Measurements from ENCODE around the gene SRGAP3.
"Not testable (repeated sequence)": the region's sequence is repeated elsewhere in the genome, so short reads cannot be mapped to it uniquely, and the experiment has no call there.

Gene SRGAP3

GRCh38 chr3:9111866-9112265 lies 137.6 kb downstream of the SRGAP3 start:
- DNase-seq (ENCODE audit: low read depth), result peak; percentile 33

DNA sequence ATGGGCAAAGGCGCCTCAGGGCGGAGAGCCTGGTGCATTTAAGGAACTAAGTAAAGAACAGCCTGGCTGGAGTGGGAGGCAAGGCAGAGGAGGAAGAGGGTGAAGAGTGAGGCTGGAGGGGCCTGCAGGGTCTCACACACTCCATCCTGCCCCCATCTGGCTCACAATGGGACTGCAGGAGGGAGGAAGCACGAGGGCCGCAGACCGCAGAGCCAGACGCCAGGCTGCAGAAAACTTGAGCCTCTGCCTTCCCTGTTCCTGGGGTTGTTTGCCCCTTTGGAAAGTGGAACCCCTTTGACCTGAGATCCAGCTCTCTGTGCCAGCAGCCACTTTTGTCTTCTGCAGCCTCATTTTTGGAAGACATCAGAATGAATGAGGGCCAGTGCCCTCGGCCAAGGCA lies 138.0 kb downstream of the SRGAP3 start:
- DNase-seq (ENCODE audit: low read depth), result no peak

- no peak for DNase-seq (ENCODE audit: low read depth)
Measured at GRCh38 chr3:9110802-9111201, 138.6 kb downstream of the SRGAP3 start.

DNA sequence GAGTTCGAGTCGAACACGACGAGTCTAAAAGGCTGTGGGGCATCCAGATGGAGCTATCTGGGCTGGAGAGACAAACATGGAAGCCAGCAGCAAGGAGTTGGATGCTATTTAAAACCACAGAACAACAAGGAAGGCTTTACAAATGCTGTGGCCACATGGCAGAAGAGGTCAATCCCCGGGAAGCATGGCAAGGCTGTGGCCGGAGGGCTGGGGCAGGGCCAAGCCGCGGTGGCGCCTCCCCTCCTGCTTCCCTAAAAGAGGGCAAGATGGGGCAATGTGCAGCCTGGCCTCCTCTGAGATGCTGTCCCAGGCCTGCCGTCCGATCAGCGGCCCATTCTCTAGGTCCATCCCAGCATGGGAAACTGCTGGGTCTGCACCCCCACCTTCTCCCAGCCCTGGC lies 139.1 kb downstream of the SRGAP3 start:
- DNase-seq (ENCODE audit: low read depth), result no peak

- no peak for DNase-seq (ENCODE audit: low read depth)
Measured at GRCh38 chr3:9109568-9109914, 139.9 kb downstream of the SRGAP3 start.

GRCh38 chr3:9108876-9109567 lies 140.4 kb downstream of the SRGAP3 start:
- no peak for DNase-seq (ENCODE audit: low read depth)

DNA sequence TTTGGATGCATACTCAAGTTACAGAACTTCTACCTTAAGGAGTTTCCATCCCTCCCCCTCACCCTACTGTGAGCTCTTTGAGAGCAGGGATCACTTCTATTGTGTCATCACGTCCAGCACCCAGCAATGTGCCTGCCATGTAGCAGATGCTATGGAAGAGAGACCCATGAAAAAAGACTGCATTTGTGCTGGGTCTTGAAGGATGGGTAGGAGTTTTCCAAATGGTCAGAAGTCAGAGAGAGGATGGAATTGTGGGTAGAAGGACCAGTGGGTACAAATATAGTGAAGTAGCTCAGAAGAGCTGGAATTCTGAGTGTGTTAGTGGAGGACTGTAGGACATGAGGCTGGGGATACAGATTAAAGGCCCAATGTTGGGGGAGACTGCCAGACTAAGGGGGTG lies 141.7 kb downstream of the SRGAP3 start:
- no peak for DNase-seq (ENCODE audit: low read depth)

DNA sequence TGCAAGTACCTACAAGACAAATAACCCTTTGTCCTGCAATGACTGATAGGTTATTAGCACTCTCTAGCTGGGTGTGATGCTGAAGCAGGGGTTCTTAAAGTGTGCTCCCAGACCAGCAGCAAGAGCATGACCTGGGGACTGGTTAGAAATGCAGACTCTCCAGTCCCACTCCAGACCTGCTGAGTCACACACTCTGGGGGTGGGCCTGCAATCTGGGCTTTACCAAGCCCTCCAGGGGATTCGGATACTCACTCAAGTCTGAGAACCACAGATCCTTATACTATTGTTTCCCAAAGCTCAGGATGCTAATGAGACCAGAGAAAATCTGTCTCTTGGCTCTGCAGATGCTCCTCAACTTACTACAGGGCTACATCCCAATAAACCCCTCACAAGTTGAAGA lies 144.0 kb downstream of the SRGAP3 start:
- DNase-seq (ENCODE audit: low read depth), result no peak

- DNase-seq (ENCODE audit: low read depth), result no peak
Measured at GRCh38 chr3:9104121-9104520, 145.3 kb downstream of the SRGAP3 start.

GRCh38 chr3:9102240-9102981 lies 147.0 kb downstream of the SRGAP3 start:
- no peak for DNase-seq (ENCODE audit: low read depth)

DNA sequence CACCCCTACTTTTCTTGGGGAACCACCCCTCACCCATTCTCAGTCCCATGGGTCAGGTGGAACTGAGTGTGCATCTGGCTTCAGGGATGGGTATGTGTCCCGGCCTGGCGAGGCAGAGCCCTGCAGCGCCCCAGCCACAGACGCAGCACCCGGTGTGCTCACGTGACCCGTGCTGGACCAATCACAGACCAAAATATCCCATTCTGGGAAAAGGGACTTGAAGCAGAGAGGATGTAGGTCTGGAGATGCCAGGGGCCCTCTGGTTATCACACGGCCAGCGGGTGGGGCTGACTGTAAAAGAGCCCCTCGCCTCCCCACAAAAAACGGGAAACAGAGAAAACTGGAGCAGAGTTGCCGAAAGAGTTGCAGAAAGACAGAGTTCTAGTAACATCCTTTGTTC lies 148.2 kb downstream of the SRGAP3 start:
- DNase-seq (ENCODE audit: low read depth), result no peak

DNA sequence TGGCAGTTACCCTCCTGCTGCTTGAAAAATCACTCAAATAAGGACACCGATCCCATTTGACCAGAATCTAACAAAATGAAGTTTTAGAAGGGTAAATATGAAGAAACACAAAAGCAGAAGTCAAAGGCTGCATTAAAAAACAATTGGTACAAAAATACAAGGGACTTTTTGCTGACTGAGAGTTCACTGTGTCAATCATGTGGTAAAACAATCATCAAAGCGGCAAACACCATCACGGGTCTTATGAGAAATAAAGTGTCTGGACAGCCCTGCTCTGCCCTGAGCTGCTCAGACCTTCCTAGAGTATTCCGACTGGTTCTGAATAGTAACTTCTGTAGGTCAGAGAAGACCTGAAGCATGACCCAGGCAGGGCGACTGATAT lies 148.9 kb downstream of the SRGAP3 start:
- DNase-seq (ENCODE audit: low read depth), result no peak

- no peak for DNase-seq (ENCODE audit: low read depth)
Measured at GRCh38 chr3:9099702-9100512, 149.5 kb downstream of the SRGAP3 start.

- no peak for DNase-seq (ENCODE audit: low read depth)
Measured at GRCh38 chr3:9098716-9099675, 150.4 kb downstream of the SRGAP3 start.

GRCh38 chr3:9097495-9097894 lies 152.0 kb downstream of the SRGAP3 start:
- DNase-seq (ENCODE audit: low read depth), result no peak

DNA sequence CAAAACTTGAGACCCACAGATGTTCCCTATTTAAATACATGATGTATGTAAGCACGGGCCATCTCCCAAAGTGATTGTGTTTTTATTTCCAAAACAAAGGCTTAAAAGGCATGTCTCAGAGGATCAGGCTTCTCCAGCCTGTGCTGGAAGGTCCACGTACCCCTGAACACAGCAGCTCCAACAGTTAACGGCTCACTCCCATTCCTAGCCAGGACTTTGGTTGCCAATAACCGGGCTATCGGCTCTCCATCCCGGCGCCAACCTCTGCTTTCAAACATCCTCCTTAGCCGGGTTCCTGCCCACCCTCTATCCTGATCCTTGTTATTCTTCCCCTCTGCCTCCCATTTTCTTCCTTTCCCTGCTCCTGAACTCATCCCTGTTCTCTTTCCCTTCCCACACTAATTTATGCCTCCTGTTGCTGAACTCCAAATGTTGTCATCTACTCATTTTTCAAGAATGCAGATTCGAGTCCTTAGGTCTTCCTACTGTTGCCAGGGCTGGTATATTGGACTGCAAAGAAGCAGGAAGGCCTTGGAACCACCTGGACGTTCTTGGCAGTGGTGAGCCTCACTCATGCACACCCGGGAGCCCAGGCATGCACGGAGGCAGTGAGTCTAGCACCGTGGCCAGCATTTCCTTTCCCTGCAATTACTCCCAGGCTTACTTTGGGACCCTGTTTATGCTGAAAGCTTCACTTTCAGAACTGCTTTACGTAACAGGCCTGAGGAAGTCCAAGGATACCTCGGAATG lies 157.8 kb downstream of the SRGAP3 start:
- DNase-seq (ENCODE audit: low read depth), result no peak

GRCh38 chr3:9088441-9089353 lies 160.7 kb downstream of the SRGAP3 start:
- DNase-seq (ENCODE audit: low read depth), result no peak

GRCh38 chr3:9087831-9088413 lies 161.5 kb downstream of the SRGAP3 start:
- no peak for DNase-seq (ENCODE audit: low read depth)

DNA sequence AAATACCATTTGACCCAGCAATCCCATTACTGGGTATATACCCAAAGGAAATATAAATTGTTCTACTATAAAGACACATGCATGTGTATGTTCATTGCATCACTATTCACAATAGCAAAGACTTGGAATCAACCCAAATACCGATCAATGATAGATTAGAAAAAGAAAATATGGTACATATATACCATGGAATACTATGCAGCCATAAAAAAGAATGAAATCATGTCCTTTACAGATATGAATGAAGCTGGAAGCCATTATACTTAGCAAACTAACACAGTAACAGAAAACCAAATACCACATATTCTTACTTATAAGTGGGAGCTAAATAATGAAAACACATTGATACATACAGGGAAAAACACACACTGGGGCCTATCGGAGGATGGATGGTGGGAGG lies 164.0 kb downstream of the SRGAP3 start:
- DNase-seq (ENCODE audit: low read depth), result not testable (repeated sequence)
